Activated gamma-delta T cell treated with anti-CD3 and anti-CD28 coated beads, Interleukin-2, amount 50 U/mL, for 16 hours (primary cell): ENCODE data around the gene FMN2.

Experiments used
- DNase-seq: peaks from one replicate; pipeline ENCODE4 v3.0.0-alpha.2; 2020; ENCODE audit warnings: low read depth

The FMN2 gene

GRCh38 chr1:240198376-240198775, 106.7 kb downstream of the FMN2 start:
- DNase-seq, result no peak

- DNase-seq, result no peak
Observed at GRCh38 chr1:240199758-240200645, 108.3 kb downstream of the FMN2 start.

GRCh38 chr1:240201931-240202330, 110.2 kb downstream of the FMN2 start:
- no peak for DNase-seq

GRCh38 chr1:240207073-240207709, 115.5 kb downstream of the FMN2 start:
- DNase-seq, result no peak

- no peak for DNase-seq
Observed at GRCh38 chr1:240210026-240210425, 118.3 kb downstream of the FMN2 start.

- no peak for DNase-seq
Observed at GRCh38 chr1:240212556-240212955, 120.9 kb downstream of the FMN2 start.

- no peak for DNase-seq
Observed at GRCh38 chr1:240217403-240217802, 125.7 kb downstream of the FMN2 start.

- no peak for DNase-seq
Observed at GRCh38 chr1:240219104-240219503, 127.4 kb downstream of the FMN2 start.

- DNase-seq, result no peak
Observed at GRCh38 chr1:240226102-240226501, 134.4 kb downstream of the FMN2 start.

GRCh38 chr1:240230816-240231215, 139.1 kb downstream of the FMN2 start:
- DNase-seq, result no peak

GRCh38 chr1:240232530-240232929, 140.8 kb downstream of the FMN2 start:
- DNase-seq, result no peak

GRCh38 chr1:240234485-240235210, 143.0 kb downstream of the FMN2 start:
- DNase-seq, result no peak

GRCh38 chr1:240235521-240236288, 144.0 kb downstream of the FMN2 start:
- DNase-seq, result no peak

GRCh38 chr1:240237305-240237721, 145.6 kb downstream of the FMN2 start:
- DNase-seq, result no peak

GRCh38 chr1:240239309-240239708, 147.6 kb downstream of the FMN2 start:
- DNase-seq, result no peak

- DNase-seq, result no peak
Observed at GRCh38 chr1:240241278-240241677, 149.6 kb downstream of the FMN2 start.

- DNase-seq, result no peak
Observed at GRCh38 chr1:240242601-240243144, 151.0 kb downstream of the FMN2 start.

- no peak for DNase-seq
Observed at GRCh38 chr1:240244968-240245628, 153.4 kb downstream of the FMN2 start.

- no peak for DNase-seq
Observed at GRCh38 chr1:240245629-240246020, 153.9 kb downstream of the FMN2 start.

- no peak for DNase-seq
Observed at GRCh38 chr1:240247899-240248298, 156.2 kb downstream of the FMN2 start.

GRCh38 chr1:240254006-240254405, 162.3 kb downstream of the FMN2 start:
- DNase-seq, result no peak
